ENCODE measurements around the gene GMEB1. TPM values are rescaled to one million over a fixed set of nuclear protein-coding genes. Genes with fewer than 3 reads are reported as not detected.
"Not testable (repeated sequence)": the region's sequence is repeated elsewhere in the genome, so short reads cannot be mapped to it uniquely, and the experiment has no call there.

The GMEB1 gene
- total and polyA plus RNA-seq, 2 experiments from 2014 or later, result 6.9 to 8.2 TPM

DNA sequence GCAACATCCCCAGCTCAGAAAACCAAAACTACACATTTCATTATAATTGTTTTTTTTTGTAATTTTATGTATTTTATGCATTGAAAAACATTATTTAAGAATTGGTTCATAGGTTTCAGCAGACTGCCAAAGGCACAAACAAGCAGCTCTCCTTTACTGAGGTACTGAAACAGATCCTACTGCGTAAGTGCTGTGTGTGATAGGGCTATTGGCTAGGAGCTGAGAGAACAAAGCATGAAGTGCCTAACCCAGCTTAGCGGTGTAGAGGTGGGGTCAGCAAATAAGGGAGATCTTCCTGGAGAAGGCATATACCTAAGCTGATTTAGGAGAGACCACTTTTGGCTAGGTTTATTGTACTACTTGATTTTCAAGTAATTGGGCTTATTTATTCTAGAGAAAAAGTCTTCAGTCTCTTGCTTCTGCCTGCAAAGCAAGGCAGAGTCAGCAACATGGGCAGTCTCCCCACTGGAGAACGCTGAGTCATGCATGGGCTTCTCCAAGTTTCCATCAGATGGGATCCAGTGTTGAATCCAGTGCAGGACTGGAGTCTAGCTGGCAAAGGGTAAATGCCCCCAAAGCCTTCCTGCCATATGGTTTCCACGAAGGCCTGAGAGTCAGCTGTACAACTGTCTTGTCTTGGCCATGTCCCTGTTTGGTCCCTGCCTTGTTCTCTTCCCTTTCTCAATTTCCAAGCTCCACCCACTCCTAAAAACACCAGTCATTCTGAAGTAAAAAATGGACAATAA lies 50.2 kb downstream of the GMEB1 start:
- no peak overlapping the region for H3K4me2 ChIP-seq (ENCODE audit: unreplicated experiment)
- in situ Hi-C loops (cut with MboI), result no loop called here
- WGBS, 2 experiments (ENCODE audit: low coverage in 1 of 2, low lambda C conversion rate in 2 of 2, missing lambda C conversion rate in 2 of 2), result 59 to 61% methylated on average over 4 of the region's 4 CpGs
- no peak overlapping the region for H3K9ac ChIP-seq
- H3F3A ChIP-seq (ENCODE audit: insufficient read depth), result peaks cover 10% of the 10 kb centered on the region; the same call in 1 of the 2 replicates
- peak; percentile 71 for DNase-seq
- TF ChIP-seq EZH2 (IDR thresholded peaks at IDR 0.05; ENCODE audit: insufficient read depth, poor library complexity, severe bottlenecking), result no peak
- no peak for TF ChIP-seq EZH2phosphoT487 (IDR thresholded peaks at IDR 0.05; ENCODE audit: insufficient read depth, low read depth)
- peaks cover 8% of the 10 kb centered on the region; the same call in 1 of the 2 replicates for H3K4me1 ChIP-seq (ENCODE audit: insufficient read depth)
- H3K27me3 ChIP-seq (replicated peaks; ENCODE audit: insufficient read depth), result no peaks in the 10 kb centered on the region
- H3K27ac ChIP-seq, result no peak overlapping the region
- no peaks in the 10 kb centered on the region for H3K9me3 ChIP-seq (ENCODE audit: low read depth)
- H3K36me3 ChIP-seq (ENCODE audit: low read depth), result 0 out of 2 replicates have a peak, but pooled peaks cover 4% of the 10 kb centered on the region
- H4K20me1 ChIP-seq (ENCODE audit: insufficient read depth), result no peaks in the 10 kb centered on the region
- no peaks in the 10 kb centered on the region for H3K9me2 ChIP-seq (ENCODE audit: insufficient read depth)
- no peak overlapping the region for H3K4me3 ChIP-seq
- no peaks in the 10 kb centered on the region for H3K79me2 ChIP-seq (ENCODE audit: insufficient read depth)
- 0 out of 2 replicates have a peak overlapping the region, but pooled peaks have one; percentile 43 for H2AFZ ChIP-seq

- H3K4me2 ChIP-seq (ENCODE audit: unreplicated experiment), result no peak overlapping the region
- H3K9me3 ChIP-seq (ENCODE audit: low read depth), result no peaks in the 10 kb centered on the region
- H3K79me2 ChIP-seq (ENCODE audit: insufficient read depth), result no peaks in the 10 kb centered on the region
- no peaks in the 10 kb centered on the region for H3K9me2 ChIP-seq (ENCODE audit: insufficient read depth)
- DNase-seq, result no peak
- H3K27me3 ChIP-seq (replicated peaks; ENCODE audit: insufficient read depth), result no peaks in the 10 kb centered on the region
- H2AFZ ChIP-seq, result 0 out of 2 replicates have a peak overlapping the region, but pooled peaks have one; percentile 43
- peaks cover 10% of the 10 kb centered on the region; the same call in 1 of the 2 replicates for H3F3A ChIP-seq (ENCODE audit: insufficient read depth)
- in situ Hi-C loops (cut with MboI), result no loop called here
- H4K20me1 ChIP-seq (ENCODE audit: insufficient read depth), result no peaks in the 10 kb centered on the region
- peaks cover 8% of the 10 kb centered on the region; the same call in 1 of the 2 replicates for H3K4me1 ChIP-seq (ENCODE audit: insufficient read depth)
- no peak for TF ChIP-seq EZH2phosphoT487 (IDR thresholded peaks at IDR 0.05; ENCODE audit: insufficient read depth, low read depth)
- no peak for TF ChIP-seq EZH2 (IDR thresholded peaks at IDR 0.05; ENCODE audit: insufficient read depth, poor library complexity, severe bottlenecking)
- no peak overlapping the region for H3K4me3 ChIP-seq
- no peak overlapping the region for H3K27ac ChIP-seq
- 0 out of 2 replicates have a peak, but pooled peaks cover 4% of the 10 kb centered on the region for H3K36me3 ChIP-seq (ENCODE audit: low read depth)
- no peak overlapping the region for H3K9ac ChIP-seq
Observed at GRCh38 chr1:28719332-28719619, 50.7 kb downstream of the GMEB1 start.

GRCh38 chr1:28720376-28720775 lies 51.8 kb downstream of the GMEB1 start:
- Histone ChIP-seq H3K79me2 (ENCODE audit: insufficient read depth) (no peaks in the 10 kb centered on the region), H3K9ac (no peak overlapping the region), H3K4me3 (no peak overlapping the region), H3K36me3 (ENCODE audit: low read depth) (no peaks in the 10 kb centered on the region), H3K9me2 (ENCODE audit: insufficient read depth) (no peaks in the 10 kb centered on the region), H3K9me3 (ENCODE audit: low read depth) (no peaks in the 10 kb centered on the region), H3F3A (ENCODE audit: insufficient read depth) (peaks cover 10% of the 10 kb centered on the region; the same call in 1 of the 2 replicates), H3K4me2 (ENCODE audit: unreplicated experiment) (no peak overlapping the region), H3K27me3 (replicated peaks; ENCODE audit: insufficient read depth) (no peaks in the 10 kb centered on the region), H2AFZ (no peak overlapping the region), H3K27ac (no peak overlapping the region), H3K4me1 (ENCODE audit: insufficient read depth) (peaks cover 8% of the 10 kb centered on the region; the same call in 1 of the 2 replicates), H4K20me1 (ENCODE audit: insufficient read depth) (no peaks in the 10 kb centered on the region)
- in situ Hi-C loops (cut with MboI), result no loop called here
- no peak for TF ChIP-seq EZH2phosphoT487 (IDR thresholded peaks at IDR 0.05; ENCODE audit: insufficient read depth, low read depth)
- TF ChIP-seq EZH2 (IDR thresholded peaks at IDR 0.05; ENCODE audit: insufficient read depth, poor library complexity, severe bottlenecking), result no peak
- no peak for DNase-seq
- WGBS, 2 experiments (ENCODE audit: low coverage in 1 of 2, low lambda C conversion rate in 2 of 2, missing lambda C conversion rate in 2 of 2), result 80% methylated on average over 5 of the region's 5 CpGs

DNA sequence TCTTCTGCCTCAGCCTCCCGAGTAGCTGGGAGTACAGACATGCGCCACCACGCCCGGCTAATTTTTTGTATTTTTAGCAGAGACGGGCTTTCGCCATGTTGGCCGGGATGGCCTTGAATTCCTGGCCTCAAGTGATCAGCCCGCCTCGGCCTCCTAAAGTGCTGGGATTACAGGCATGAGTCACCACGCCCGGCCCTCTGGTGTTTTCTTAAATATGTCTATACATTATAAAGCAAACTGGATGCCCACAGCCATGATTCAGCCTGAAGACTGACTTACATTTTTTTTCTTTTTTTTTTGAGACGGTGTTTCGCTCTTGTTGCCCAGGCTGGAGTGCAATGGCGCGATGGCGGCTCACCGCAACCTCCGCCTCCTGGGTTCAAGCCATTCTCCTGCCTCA lies 53.3 kb downstream of the GMEB1 start:
- H3K27me3 ChIP-seq (replicated peaks; ENCODE audit: insufficient read depth); H3K9me2 ChIP-seq (ENCODE audit: insufficient read depth); H3F3A ChIP-seq (ENCODE audit: insufficient read depth); H3K4me2 ChIP-seq (ENCODE audit: unreplicated experiment); H3K36me3 ChIP-seq (ENCODE audit: low read depth); DNase-seq; H4K20me1 ChIP-seq (ENCODE audit: insufficient read depth); H3K27ac ChIP-seq; H3K4me3 ChIP-seq; H3K9ac ChIP-seq; H2AFZ ChIP-seq; H3K4me1 ChIP-seq (ENCODE audit: insufficient read depth); H3K79me2 ChIP-seq (ENCODE audit: insufficient read depth); in situ Hi-C loops (cut with MboI); H3K9me3 ChIP-seq (ENCODE audit: low read depth): not testable (repeated sequence)
- 91 to 94% methylated on average over 18 of the region's 18 CpGs for WGBS, 2 experiments (ENCODE audit: low coverage in 1 of 2, low lambda C conversion rate in 2 of 2, missing lambda C conversion rate in 2 of 2)

- 67 to 77% methylated on average over 5 of the region's 5 CpGs for WGBS, 2 experiments (ENCODE audit: low coverage in 1 of 2, low lambda C conversion rate in 2 of 2, missing lambda C conversion rate in 2 of 2)
- H4K20me1 ChIP-seq (ENCODE audit: insufficient read depth), result not testable (repeated sequence)
Observed at GRCh38 chr1:28725365-28725764, 56.8 kb downstream of the GMEB1 start.

More at GRCh38 chr1:28725365-28725764, 56.8 kb downstream of the GMEB1 start:
- H2AFZ ChIP-seq; H3K9me3 ChIP-seq (ENCODE audit: low read depth); H3K27ac ChIP-seq; H3K9ac ChIP-seq; DNase-seq; H3K9me2 ChIP-seq (ENCODE audit: insufficient read depth); H3K79me2 ChIP-seq (ENCODE audit: insufficient read depth); H3F3A ChIP-seq (ENCODE audit: insufficient read depth); H3K4me1 ChIP-seq (ENCODE audit: insufficient read depth); H3K4me2 ChIP-seq (ENCODE audit: unreplicated experiment); H3K36me3 ChIP-seq (ENCODE audit: low read depth); in situ Hi-C loops (cut with MboI); H3K27me3 ChIP-seq (replicated peaks; ENCODE audit: insufficient read depth); H3K4me3 ChIP-seq: not testable (repeated sequence)
